ENCODE results near the gene STIP1. TPM values are rescaled to one million over a fixed set of nuclear protein-coding genes. Genes with fewer than 3 reads are reported as not detected.

STIP1 gene
- total and polyA plus RNA-seq, 10 donors = 30.1 to 111 (median 68.7) TPM

GRCh38 chr11:64139049-64139448, 46.9 kb upstream of the STIP1 start:
- 84 to 93% (median 92%) methylated on average over 9 to 15 of the region's 15 CpGs for WGBS, 5 donors
- TF ChIP-seq POLR2A (IDR thresholded peaks at IDR 0.05) = no peak
- no peak for TF ChIP-seq POLR2AphosphoS5 (IDR thresholded peaks at IDR 0.05)
- TF ChIP-seq CTCF (IDR thresholded peaks at IDR 0.05 in 8 of 11, conservative IDR thresholded peaks at IDR 0.05 in 3 of 11) = no peak
- no peak for DNase-seq
- H3K4me3 ChIP-seq = no peak overlapping the region
- H3K36me3 ChIP-seq = no peaks in the 10 kb centered on the region
- H3K9me3 ChIP-seq = no peaks in the 10 kb centered on the region
- no peak overlapping the region for H3K27ac ChIP-seq
- no peaks in the 10 kb centered on the region for H3K27me3 ChIP-seq (replicated peaks in 1 of 7)
- intact Hi-C loops (cut with DNase I; ENCODE audit: low total_unique reads) = no loop called here
- H3K4me1 ChIP-seq = peaks cover 0 to 17% (median 2%) of the 10 kb centered on the region in 6 donors

GRCh38 chr11:64140082-64140481, 45.9 kb upstream of the STIP1 start:
- intact Hi-C loops (cut with DNase I; ENCODE audit: low total_unique reads) = no loop called here
- Histone ChIP-seq H3K36me3 (no peaks in the 10 kb centered on the region), H3K9me3 (no peaks in the 10 kb centered on the region), H3K4me3 (no peak overlapping the region), H3K4me1 (peaks cover 0 to 17% (median 2%) of the 10 kb centered on the region in 6 donors), H3K27ac (no peak overlapping the region), H3K27me3 (replicated peaks in 1 of 7) (no peaks in the 10 kb centered on the region)
- DNase-seq = no peak
- 75 to 96% (median 87%) methylated on average over 6 to 8 of the region's 8 CpGs for WGBS, 5 donors
- no peak for TF ChIP-seq CTCF (IDR thresholded peaks at IDR 0.05 in 8 of 11, conservative IDR thresholded peaks at IDR 0.05 in 3 of 11)
- TF ChIP-seq POLR2A (IDR thresholded peaks at IDR 0.05) = no peak
- TF ChIP-seq POLR2AphosphoS5 (IDR thresholded peaks at IDR 0.05) = no peak

- no peak for DNase-seq
- 70 to 86% (median 81%) methylated on average over 18 to 21 of the region's 21 CpGs for WGBS, 5 donors
- intact Hi-C loops (cut with DNase I; ENCODE audit: low total_unique reads) = no loop called here
- no peaks in the 10 kb centered on the region for H3K36me3 ChIP-seq
- no peaks in the 10 kb centered on the region for H3K27me3 ChIP-seq (replicated peaks in 1 of 7)
- H3K4me1 ChIP-seq = peaks cover 0 to 29% (median 7%) of the 10 kb centered on the region in 6 donors
- TF ChIP-seq POLR2A (IDR thresholded peaks at IDR 0.05) (no peak), POLR2AphosphoS5 (IDR thresholded peaks at IDR 0.05) (no peak), CTCF (IDR thresholded peaks at IDR 0.05 in 8 of 11, conservative IDR thresholded peaks at IDR 0.05 in 3 of 11) (no peak)
- H3K9me3 ChIP-seq = no peaks in the 10 kb centered on the region
- H3K4me3 ChIP-seq = no peak overlapping the region
- no peak overlapping the region for H3K27ac ChIP-seq
These were observed 44.7 kb upstream of the STIP1 start for GRCh38 chr11:64141081-64141783.

- Histone ChIP-seq H3K36me3 (no peaks in the 10 kb centered on the region), H3K9me3 (no peaks in the 10 kb centered on the region), H3K27me3 (replicated peaks in 1 of 7) (no peaks in the 10 kb centered on the region), H3K4me3 (no peak overlapping the region), H3K4me1 (peaks cover 3 to 52% (median 21%) of the 10 kb centered on the region in 6 donors), H3K27ac (no peak overlapping the region)
- intact Hi-C loops (cut with DNase I; ENCODE audit: low total_unique reads) = loop anchor here (5.0 kb wide), 1 partner anchor 308 kb away; the partner anchor contains the start of gene MARK2
- WGBS, 5 donors = 91 to 95% (median 94%) methylated on average over 20 to 41 of the region's 41 CpGs
- TF ChIP-seq CTCF (IDR thresholded peaks at IDR 0.05 in 8 of 11, conservative IDR thresholded peaks at IDR 0.05 in 3 of 11) (no peak), POLR2A (IDR thresholded peaks at IDR 0.05) (no peak), POLR2AphosphoS5 (IDR thresholded peaks at IDR 0.05) (no peak)
- DNase-seq = no peak
These were observed 41.1 kb upstream of the STIP1 start for GRCh38 chr11:64144587-64145472.
